Activated CD4-positive, alpha-beta T cell treated with anti-CD3 and anti-CD28 coated beads, Interleukin-2, amount 50 U/mL, for 48 hours (primary cell): ENCODE data around the gene RGS7.

Source experiments
- DNase-seq, 2 experiments: peaks; one replicate each; pipeline ENCODE4 v3.0.0-alpha.2; 2020

Gene RGS7

GRCh38 chr1:241356519-241357365 is at the start of gene RGS7:
Gene RGS7 (minus strand): TSS chr1:241357205.
- DNase-seq, result peak; percentile 4 to 7

GRCh38 chr1:241406421-241406820 is 49.4 kb upstream of the RGS7 start:
- DNase-seq, result no peak

- no peak for DNase-seq
Observed at GRCh38 chr1:241401156-241401555, 44.2 kb upstream of the RGS7 start.

GRCh38 chr1:241396747-241397681 is 40.0 kb upstream of the RGS7 start:
- DNase-seq, result no peak

GRCh38 chr1:241391926-241392710 is 35.1 kb upstream of the RGS7 start:
- DNase-seq, result no peak

- DNase-seq, result no peak
Observed at GRCh38 chr1:241390526-241390925, 33.5 kb upstream of the RGS7 start.

GRCh38 chr1:241389400-241389799 is 32.4 kb upstream of the RGS7 start:
- no peak for DNase-seq

GRCh38 chr1:241387216-241387615 is 30.2 kb upstream of the RGS7 start:
- DNase-seq, result no peak

GRCh38 chr1:241376701-241377100 is 19.7 kb upstream of the RGS7 start:
- DNase-seq, result no peak

GRCh38 chr1:241375886-241376285 is 18.9 kb upstream of the RGS7 start:
- no peak for DNase-seq

GRCh38 chr1:241366196-241366595 is 9.2 kb upstream of the RGS7 start:
- no peak for DNase-seq

- no peak for DNase-seq
Observed at GRCh38 chr1:241362350-241362749, 5.3 kb upstream of the RGS7 start.

- no peak for DNase-seq
Observed at GRCh38 chr1:241357366-241358340, 648 bp upstream of the RGS7 start.

- DNase-seq, result no peak
Observed at GRCh38 chr1:241356187-241356518, 852 bp downstream of the RGS7 start.

GRCh38 chr1:241355311-241356010 is 1.5 kb downstream of the RGS7 start:
- DNase-seq, result no peak

GRCh38 chr1:241352401-241352800 is 4.6 kb downstream of the RGS7 start:
- no peak for DNase-seq

- no peak for DNase-seq
Observed at GRCh38 chr1:241351841-241352240, 5.2 kb downstream of the RGS7 start.

GRCh38 chr1:241343956-241344355 is 13.0 kb downstream of the RGS7 start:
- no peak for DNase-seq

- no peak for DNase-seq
Observed at GRCh38 chr1:241336335-241336734, 20.7 kb downstream of the RGS7 start.

GRCh38 chr1:241332987-241333386 is 24.0 kb downstream of the RGS7 start:
- DNase-seq, result no peak

- DNase-seq, result no peak
Observed at GRCh38 chr1:241332037-241332409, 25.0 kb downstream of the RGS7 start.
